GM23248 (cell line): ENCODE data around the gene TRAF3.

ENCODE experiments used
- EZH2 ChIP-seq: fragments of 200-600 bp; sonication (generic); IDR thresholded peaks from 2 replicates; pipeline ENCODE4 v1.6.1; 2018; ENCODE audit warnings: antibody characterized with exemption, mild to moderate bottlenecking; ENCODE audit not compliant: insufficient read depth, poor library complexity, severe bottlenecking
- EZH2phosphoT487 ChIP-seq: fragments of 200-600 bp; sonication (generic); IDR thresholded peaks from 2 replicates; pipeline ENCODE4 v1.6.1; 2018; ENCODE audit warnings: antibody characterized with exemption, moderate library complexity, mild to moderate bottlenecking, low read depth; ENCODE audit not compliant: insufficient read depth

DNA sequence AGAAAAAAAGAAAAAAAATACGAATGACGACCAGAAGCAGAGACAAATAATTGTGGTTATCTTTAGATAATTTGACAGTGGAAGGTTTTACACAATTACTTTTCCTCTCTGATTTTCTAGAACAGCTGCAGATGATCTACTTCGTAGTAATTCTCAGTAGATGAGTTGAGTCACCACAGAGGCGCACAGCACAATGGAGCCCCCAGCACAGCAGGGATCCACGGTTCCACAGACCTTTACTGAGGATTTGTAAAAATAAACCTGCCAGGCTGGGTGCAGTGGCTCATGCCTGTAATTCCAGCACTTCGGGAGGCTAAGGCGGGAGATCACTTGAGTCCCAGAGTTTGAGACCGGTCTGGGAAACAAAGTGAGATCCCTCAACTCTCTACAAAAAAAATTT lies 174.6 kb downstream of the TRAF3 start:
- TF ChIP-seq EZH2 (no peak), EZH2phosphoT487 (no peak)
